Esophagus muscularis mucosa (tissue), 4 donors: ENCODE data around the gene NBAS.

Experiments
- CTCF ChIP-seq, 3 experiments: fragments of 200-600 bp in 2 of 3; fragments of 450-650 bp in 1 of 3; sonication (generic) in 2 of 3; IDR thresholded peaks; one replicate each; pipeline ENCODE4 v1.5.1; 2017 to 2019; ENCODE audit warnings: antibody characterized with exemption in 3 of 3, mild to moderate bottlenecking in 2 of 3, moderate library complexity in 1 of 3
- EP300 ChIP-seq: sonication (generic); formaldehyde crosslinking; IDR thresholded peaks from one replicate; pipeline ENCODE4 v1.6.1; 2017; ENCODE audit warnings: antibody characterized with exemption
- POLR2A ChIP-seq: fragments of 450-650 bp; IDR thresholded peaks from one replicate; pipeline ENCODE4 v1.6.1; 2017; ENCODE audit warnings: antibody characterized with exemption, moderate library complexity, mild to moderate bottlenecking, low read depth
- POLR2AphosphoS5 ChIP-seq, 2 donors: sonication (generic); formaldehyde crosslinking; IDR thresholded peaks; one replicate each; pipeline ENCODE4 v1.6.1; 2017; ENCODE audit warnings: antibody characterized with exemption in 2 of 2

- TF ChIP-seq POLR2A (no peak), CTCF (IDR thresholded peaks at IDR 0.05) (no peak), POLR2AphosphoS5 (IDR thresholded peaks at IDR 0.05) (no peak), EP300 (no peak)
These were observed 318.1 kb downstream of the NBAS start for GRCh38 chr2:15242936-15243461.
